ENCODE results near the gene OPA1.

DNA sequence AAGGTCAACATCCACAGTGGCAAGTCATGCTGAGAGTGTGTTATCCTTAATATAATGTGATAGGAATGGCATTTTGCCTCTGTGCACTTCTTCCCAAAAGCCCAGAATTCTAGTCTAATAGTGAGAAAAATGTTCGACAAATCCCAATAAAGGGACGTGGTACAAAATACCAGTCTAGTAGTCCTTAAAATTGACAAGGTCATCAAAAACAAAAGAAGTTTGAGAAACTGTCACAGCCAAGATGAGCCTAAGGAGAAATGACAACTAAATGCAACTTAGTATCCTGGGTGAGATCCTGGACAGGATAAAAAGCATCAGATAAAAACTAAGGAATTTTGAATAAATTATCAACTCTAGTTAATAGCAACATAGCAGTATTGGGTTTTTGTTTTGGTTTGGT, 23.9 kb upstream of the OPA1 start:
- TF ChIP-seq, protein P1, sequence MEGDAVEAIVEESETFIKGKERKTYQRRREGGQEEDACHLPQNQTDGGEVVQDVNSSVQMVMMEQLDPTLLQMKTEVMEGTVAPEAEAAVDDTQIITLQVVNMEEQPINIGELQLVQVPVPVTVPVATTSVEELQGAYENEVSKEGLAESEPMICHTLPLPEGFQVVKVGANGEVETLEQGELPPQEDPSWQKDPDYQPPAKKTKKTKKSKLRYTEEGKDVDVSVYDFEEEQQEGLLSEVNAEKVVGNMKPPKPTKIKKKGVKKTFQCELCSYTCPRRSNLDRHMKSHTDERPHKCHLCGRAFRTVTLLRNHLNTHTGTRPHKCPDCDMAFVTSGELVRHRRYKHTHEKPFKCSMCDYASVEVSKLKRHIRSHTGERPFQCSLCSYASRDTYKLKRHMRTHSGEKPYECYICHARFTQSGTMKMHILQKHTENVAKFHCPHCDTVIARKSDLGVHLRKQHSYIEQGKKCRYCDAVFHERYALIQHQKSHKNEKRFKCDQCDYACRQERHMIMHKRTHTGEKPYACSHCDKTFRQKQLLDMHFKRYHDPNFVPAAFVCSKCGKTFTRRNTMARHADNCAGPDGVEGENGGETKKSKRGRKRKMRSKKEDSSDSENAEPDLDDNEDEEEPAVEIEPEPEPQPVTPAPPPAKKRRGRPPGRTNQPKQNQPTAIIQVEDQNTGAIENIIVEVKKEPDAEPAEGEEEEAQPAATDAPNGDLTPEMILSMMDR (IDR thresholded peaks at IDR 0.05), result no peak
- no peak for TF ChIP-seq POLR2A (IDR thresholded peaks at IDR 0.05)

Data from esophagus squamous epithelium (tissue), 4 donors.